ENCODE results near the gene ARID5B.

DNA sequence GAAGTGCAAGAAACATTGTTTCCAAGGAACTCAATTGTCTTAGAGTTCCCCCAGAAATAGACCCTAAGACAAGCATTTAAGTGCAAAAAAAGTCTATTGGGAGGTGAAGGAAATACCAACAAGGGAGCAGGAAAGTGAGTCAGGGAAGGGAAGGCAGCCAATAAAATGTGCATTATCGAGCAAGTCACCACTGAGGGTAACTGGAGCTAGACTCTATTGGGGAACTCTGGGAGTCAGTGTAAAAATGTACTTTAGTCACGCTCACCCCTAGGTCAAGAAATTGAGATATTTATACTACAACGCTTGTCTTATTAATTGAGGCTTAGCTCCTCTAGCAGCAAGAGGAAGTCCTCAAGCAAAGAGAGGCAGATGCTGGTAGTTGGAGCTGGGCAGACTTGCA is 229.4 kb downstream of the ARID5B start:
- TF ChIP-seq, protein P1, sequence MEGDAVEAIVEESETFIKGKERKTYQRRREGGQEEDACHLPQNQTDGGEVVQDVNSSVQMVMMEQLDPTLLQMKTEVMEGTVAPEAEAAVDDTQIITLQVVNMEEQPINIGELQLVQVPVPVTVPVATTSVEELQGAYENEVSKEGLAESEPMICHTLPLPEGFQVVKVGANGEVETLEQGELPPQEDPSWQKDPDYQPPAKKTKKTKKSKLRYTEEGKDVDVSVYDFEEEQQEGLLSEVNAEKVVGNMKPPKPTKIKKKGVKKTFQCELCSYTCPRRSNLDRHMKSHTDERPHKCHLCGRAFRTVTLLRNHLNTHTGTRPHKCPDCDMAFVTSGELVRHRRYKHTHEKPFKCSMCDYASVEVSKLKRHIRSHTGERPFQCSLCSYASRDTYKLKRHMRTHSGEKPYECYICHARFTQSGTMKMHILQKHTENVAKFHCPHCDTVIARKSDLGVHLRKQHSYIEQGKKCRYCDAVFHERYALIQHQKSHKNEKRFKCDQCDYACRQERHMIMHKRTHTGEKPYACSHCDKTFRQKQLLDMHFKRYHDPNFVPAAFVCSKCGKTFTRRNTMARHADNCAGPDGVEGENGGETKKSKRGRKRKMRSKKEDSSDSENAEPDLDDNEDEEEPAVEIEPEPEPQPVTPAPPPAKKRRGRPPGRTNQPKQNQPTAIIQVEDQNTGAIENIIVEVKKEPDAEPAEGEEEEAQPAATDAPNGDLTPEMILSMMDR (conservative IDR thresholded peaks at IDR 0.05; ENCODE audit: low read length) = no peak
- TF ChIP-seq EZH2phosphoT487 (IDR thresholded peaks at IDR 0.05; ENCODE audit: borderline replicate concordance) = no peak
